ENCODE measurements around the gene SUMO4. TPM values are rescaled to one million over a fixed set of nuclear protein-coding genes. Genes with fewer than 3 reads are reported as not detected.

The SUMO4 gene
- total RNA-seq, 1 donor from 2014 or later: 2.8 TPM

DNA sequence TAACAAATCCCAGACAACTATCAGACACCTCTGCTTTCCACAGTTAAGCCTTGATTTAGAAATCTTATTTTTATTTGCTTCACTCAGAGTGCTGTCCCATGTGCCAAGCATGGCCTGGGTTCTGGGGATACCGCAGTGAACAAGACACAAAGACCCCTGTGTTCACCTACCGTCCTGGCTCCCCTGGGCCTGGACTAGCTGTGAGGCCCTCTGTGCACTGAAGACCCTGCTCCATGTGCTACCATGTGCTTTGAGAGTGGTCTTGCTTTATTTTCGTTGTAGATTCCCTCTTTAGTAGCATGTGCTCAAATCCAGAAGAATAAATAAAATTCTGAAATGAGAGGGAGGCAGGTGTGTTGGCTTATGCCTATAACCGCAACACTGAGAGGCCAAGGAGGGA, 22.5 kb downstream of the SUMO4 start:
- H3K27me3 Mint-ChIP-seq: no peaks in the 10 kb centered on the region
- TF ChIP-seq, protein P1, sequence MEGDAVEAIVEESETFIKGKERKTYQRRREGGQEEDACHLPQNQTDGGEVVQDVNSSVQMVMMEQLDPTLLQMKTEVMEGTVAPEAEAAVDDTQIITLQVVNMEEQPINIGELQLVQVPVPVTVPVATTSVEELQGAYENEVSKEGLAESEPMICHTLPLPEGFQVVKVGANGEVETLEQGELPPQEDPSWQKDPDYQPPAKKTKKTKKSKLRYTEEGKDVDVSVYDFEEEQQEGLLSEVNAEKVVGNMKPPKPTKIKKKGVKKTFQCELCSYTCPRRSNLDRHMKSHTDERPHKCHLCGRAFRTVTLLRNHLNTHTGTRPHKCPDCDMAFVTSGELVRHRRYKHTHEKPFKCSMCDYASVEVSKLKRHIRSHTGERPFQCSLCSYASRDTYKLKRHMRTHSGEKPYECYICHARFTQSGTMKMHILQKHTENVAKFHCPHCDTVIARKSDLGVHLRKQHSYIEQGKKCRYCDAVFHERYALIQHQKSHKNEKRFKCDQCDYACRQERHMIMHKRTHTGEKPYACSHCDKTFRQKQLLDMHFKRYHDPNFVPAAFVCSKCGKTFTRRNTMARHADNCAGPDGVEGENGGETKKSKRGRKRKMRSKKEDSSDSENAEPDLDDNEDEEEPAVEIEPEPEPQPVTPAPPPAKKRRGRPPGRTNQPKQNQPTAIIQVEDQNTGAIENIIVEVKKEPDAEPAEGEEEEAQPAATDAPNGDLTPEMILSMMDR (conservative IDR thresholded peaks at IDR 0.05): no peak
- H3K4me3 Mint-ChIP-seq: no peak overlapping the region
- no peak overlapping the region for H3K27ac Mint-ChIP-seq
- no peaks in the 10 kb centered on the region for H3K36me3 Mint-ChIP-seq
- no peaks in the 10 kb centered on the region for H3K9me3 Mint-ChIP-seq
- peaks cover 13% of the 10 kb centered on the region for H3K4me1 Mint-ChIP-seq (ENCODE audit: unreplicated experiment)
- DNase-seq (ENCODE audit: extremely low spot score, unreplicated experiment): no peak

DNA sequence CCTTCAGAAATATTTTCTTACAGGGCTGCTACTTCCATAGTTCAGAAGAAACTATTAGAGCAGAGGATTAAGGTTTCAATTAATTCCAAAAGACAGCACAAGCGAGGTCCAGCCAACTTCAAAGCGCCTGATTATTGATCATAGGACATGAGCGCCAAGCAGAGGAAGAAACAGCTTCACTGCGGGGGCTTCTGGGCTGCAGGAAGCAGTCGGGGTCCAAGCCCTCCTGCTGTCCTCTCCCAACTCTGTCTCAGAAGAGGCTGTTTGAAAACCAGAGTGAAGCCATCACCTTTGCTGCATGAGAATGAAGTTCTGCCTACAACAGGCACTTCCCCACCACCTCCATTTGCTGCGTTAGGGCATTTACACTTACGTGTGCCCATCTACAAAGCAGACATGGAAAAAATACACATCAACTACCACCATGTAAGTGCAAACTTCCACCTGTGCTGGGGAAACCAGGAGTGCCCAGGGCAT, 23.9 kb downstream of the SUMO4 start:
- Mint-ChIP-seq H3K27ac (peak overlapping the region; percentile 21), H3K4me1 (ENCODE audit: unreplicated experiment) (peaks cover 14% of the 10 kb centered on the region), H3K36me3 (no peaks in the 10 kb centered on the region), H3K4me3 (peak overlapping the region; percentile 68), H3K9me3 (no peaks in the 10 kb centered on the region), H3K27me3 (no peaks in the 10 kb centered on the region)
- no peak for DNase-seq (ENCODE audit: extremely low spot score, unreplicated experiment)
- TF ChIP-seq, protein P1 (conservative IDR thresholded peaks at IDR 0.05): no peak

DNA sequence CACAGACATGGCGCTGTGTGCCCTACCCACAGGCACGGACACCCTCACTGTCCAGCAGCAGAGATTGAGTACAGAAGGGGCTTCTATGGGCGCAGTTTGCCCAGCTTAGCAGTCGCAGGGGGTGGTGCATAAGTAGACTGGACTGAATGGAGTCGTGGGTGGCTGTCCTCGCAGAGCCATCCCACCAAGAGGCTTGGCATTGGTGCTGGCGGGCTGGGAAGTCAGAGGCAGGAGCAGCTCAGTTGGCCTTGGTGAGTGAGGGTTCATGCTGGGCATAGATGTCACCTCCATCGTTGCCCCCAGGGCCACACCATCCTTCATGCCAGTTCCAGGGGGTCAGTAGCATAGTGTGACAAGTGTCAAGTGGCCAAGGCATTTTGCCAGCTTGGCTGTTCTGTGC, 25.2 kb downstream of the SUMO4 start:
- Mint-ChIP-seq H3K27ac (no peak overlapping the region), H3K4me3 (no peak overlapping the region), H3K27me3 (peaks cover 2% of the 10 kb centered on the region), H3K4me1 (ENCODE audit: unreplicated experiment) (peaks cover 25% of the 10 kb centered on the region), H3K36me3 (no peaks in the 10 kb centered on the region), H3K9me3 (no peaks in the 10 kb centered on the region)
- no peak for DNase-seq (ENCODE audit: extremely low spot score, unreplicated experiment)
- TF ChIP-seq, protein P1 (conservative IDR thresholded peaks at IDR 0.05): no peak

DNA sequence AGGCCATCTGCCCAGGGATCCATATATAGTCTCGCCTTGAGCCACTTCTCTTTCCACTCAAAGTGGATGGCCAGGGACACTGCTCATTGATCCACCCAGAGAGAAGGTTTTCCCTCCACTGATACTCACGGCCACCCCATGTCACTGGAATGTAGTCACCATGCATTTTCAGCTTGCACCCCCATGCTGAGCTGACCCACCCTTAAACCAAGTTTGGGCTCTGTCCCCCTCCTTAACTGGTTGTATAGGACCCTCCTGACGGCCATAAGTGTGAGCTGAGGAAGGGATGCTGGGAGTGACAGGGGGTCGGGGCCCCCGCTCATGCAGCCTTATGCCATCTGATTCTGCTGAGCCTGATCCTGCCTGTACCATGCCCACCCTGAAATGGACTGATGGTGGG, 25.7 kb downstream of the SUMO4 start:
- TF ChIP-seq, protein P1 (conservative IDR thresholded peaks at IDR 0.05): no peak
- Mint-ChIP-seq H3K27ac (no peak overlapping the region), H3K4me1 (ENCODE audit: unreplicated experiment) (peaks cover 25% of the 10 kb centered on the region)

DNA sequence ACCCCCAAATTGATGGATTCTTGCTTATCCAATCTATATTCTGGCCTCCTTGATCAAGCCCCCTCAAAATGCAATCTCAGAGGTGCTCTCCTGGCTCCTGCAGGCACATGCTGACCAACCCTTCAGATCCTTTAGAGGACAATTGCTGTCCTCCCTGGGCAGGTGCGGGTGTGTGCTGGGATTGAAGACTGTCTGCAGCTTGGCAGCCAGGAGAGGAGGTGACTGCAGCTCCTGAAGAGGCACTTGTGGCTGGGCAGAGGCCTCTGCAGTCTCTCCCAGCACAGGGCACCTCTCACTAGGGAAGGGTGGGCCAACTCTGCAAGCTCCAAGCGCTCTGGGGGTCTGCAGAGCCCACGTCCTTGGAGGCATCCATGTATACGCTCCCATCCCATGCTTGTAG, 28.5 kb downstream of the SUMO4 start:
- no peaks in the 10 kb centered on the region for H3K36me3 Mint-ChIP-seq
- peaks cover 2% of the 10 kb centered on the region for H3K27me3 Mint-ChIP-seq
- H3K4me3 Mint-ChIP-seq: no peak overlapping the region

More for the DNA sequence above, 25.7 kb downstream of the SUMO4 start:
- no peaks in the 10 kb centered on the region for H3K9me3 Mint-ChIP-seq
- peaks cover 2% of the 10 kb centered on the region for H3K27me3 Mint-ChIP-seq
- H3K36me3 Mint-ChIP-seq: no peaks in the 10 kb centered on the region
- no peak for DNase-seq (ENCODE audit: extremely low spot score, unreplicated experiment)
- no peak overlapping the region for H3K4me3 Mint-ChIP-seq

More for the DNA sequence above, 28.5 kb downstream of the SUMO4 start:
- DNase-seq (ENCODE audit: extremely low spot score, unreplicated experiment): no peak
- Mint-ChIP-seq H3K9me3 (no peaks in the 10 kb centered on the region), H3K4me1 (ENCODE audit: unreplicated experiment) (peaks cover 26% of the 10 kb centered on the region), H3K27ac (no peak overlapping the region)
- TF ChIP-seq, protein P1 (conservative IDR thresholded peaks at IDR 0.05): no peak

Measured in type B pancreatic cell (in vitro differentiated cells).